ENCODE results near the gene CEP112.

DNA sequence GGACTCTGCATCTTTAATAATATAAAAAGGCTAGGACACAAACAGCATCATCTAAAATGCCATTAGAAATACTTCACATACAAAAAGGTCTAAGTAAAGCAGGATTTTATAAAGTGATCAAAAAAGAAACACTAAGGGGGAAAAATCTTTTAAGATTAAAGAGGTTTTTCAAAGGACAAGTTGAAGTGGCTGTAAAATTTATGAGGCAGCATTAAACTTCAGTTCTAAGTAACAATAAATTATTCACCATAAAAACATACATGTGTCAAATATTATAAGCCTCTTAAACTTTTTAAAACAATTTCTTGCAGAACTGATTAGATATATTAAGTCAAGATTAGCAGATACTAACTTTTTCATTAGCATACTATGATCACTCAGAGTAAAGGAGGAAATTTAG is 20.8 kb downstream of the CEP112 start:
- TF ChIP-seq, protein P1, sequence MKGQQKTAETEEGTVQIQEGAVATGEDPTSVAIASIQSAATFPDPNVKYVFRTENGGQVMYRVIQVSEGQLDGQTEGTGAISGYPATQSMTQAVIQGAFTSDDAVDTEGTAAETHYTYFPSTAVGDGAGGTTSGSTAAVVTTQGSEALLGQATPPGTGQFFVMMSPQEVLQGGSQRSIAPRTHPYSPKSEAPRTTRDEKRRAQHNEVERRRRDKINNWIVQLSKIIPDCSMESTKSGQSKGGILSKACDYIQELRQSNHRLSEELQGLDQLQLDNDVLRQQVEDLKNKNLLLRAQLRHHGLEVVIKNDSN (IDR thresholded peaks at IDR 0.05; ENCODE audit: borderline replicate concordance, extremely low read length, insufficient read depth, low read depth, low read length): no peak
- TF ChIP-seq ZNF207 (IDR thresholded peaks at IDR 0.05; ENCODE audit: borderline replicate concordance) (no peak), ZNF384 (IDR thresholded peaks at IDR 0.05; ENCODE audit: borderline replicate concordance, low read depth, low read length) (no peak), CTCF (IDR thresholded peaks at IDR 0.05 in 2 of 3, conservative IDR thresholded peaks at IDR 0.05 in 1 of 3; ENCODE audit: control insufficient read depth in 2 of 3, extremely low read depth in 1 of 3, insufficient read depth in 1 of 3, low read depth in 3 of 3, low read length in 3 of 3) (no peak), MYB (IDR thresholded peaks at IDR 0.05; ENCODE audit: borderline replicate concordance, low read depth, low read length) (no peak), EP300 (IDR thresholded peaks at IDR 0.05; ENCODE audit: borderline replicate concordance in 1 of 2, control insufficient read depth in 1 of 2, low read depth in 2 of 2, low read length in 2 of 2) (no peak), POLR2A (IDR thresholded peaks at IDR 0.05; ENCODE audit: low read depth, low read length) (no peak), CEBPB (IDR thresholded peaks at IDR 0.05; ENCODE audit: borderline replicate concordance in 1 of 2, low read depth in 2 of 2, low read length in 2 of 2) (no peak), MXI1 (IDR thresholded peaks at IDR 0.05; ENCODE audit: low read depth, low read length) (no peak)
- TF ChIP-seq, protein P2, sequence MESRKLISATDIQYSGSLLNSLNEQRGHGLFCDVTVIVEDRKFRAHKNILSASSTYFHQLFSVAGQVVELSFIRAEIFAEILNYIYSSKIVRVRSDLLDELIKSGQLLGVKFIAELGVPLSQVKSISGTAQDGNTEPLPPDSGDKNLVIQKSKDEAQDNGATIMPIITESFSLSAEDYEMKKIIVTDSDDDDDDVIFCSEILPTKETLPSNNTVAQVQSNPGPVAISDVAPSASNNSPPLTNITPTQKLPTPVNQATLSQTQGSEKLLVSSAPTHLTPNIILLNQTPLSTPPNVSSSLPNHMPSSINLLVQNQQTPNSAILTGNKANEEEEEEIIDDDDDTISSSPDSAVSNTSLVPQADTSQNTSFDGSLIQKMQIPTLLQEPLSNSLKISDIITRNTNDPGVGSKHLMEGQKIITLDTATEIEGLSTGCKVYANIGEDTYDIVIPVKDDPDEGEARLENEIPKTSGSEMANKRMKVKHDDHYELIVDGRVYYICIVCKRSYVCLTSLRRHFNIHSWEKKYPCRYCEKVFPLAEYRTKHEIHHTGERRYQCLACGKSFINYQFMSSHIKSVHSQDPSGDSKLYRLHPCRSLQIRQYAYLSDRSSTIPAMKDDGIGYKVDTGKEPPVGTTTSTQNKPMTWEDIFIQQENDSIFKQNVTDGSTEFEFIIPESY (IDR thresholded peaks at IDR 0.05): no peak

Measured in GM12878 (cell line).